ENCODE results near the gene PLA2G4B.

GRCh38 chr15:41890050-41890690 is 51.5 kb downstream of the PLA2G4B start:
- TF ChIP-seq CTCF (IDR thresholded peaks at IDR 0.05; ENCODE audit: low read depth, low read length) (no peak), EZH2phosphoT487 (IDR thresholded peaks at IDR 0.05; ENCODE audit: low read depth) (no peak)
